Ovary (tissue), 9 donors: ENCODE measurements around the gene TRIM26. TPM values are rescaled to one million over a fixed set of nuclear protein-coding genes. Genes with fewer than 3 reads are reported as not detected.

Source experiments
- DNase-seq, 5 donors: peaks; one replicate each; pipeline ENCODE4 v3.0.0-alpha.2; 2019 to 2020
- H3K27ac ChIP-seq, 2 donors: fragments of 200-600 bp; one replicate each; pipeline versions ENCODE4 v1.5.1 to v1.8.0; 2019 to 2022
- H3K27me3 ChIP-seq: fragments of 200-600 bp; one replicate; pipeline ENCODE4 v1.8.0; 2022
- H3K36me3 ChIP-seq: fragments of 200-600 bp; sonication (generic); one replicate; pipeline ENCODE4 v1.5.1; 2019
- H3K4me1 ChIP-seq: one replicate; pipeline ENCODE4 v1.8.1; 2013; ENCODE audit warnings: mild to moderate bottlenecking, moderate library complexity; ENCODE audit not compliant: insufficient read depth
- H3K4me3 ChIP-seq: fragments of 200-600 bp; sonication (generic); one replicate; pipeline ENCODE4 v1.5.1; 2017
- H3K9me3 ChIP-seq, 2 donors: fragments of 200-600 bp in 1 of 2; sonication (generic) in 1 of 2; one replicate each; pipeline versions ENCODE4 v1.5.1 to v1.8.1; 2013 to 2019; ENCODE audit warnings: mild to moderate bottlenecking in 1 of 2, moderate library complexity in 1 of 2
- EP300 ChIP-seq: sonication (generic); formaldehyde crosslinking; IDR thresholded peaks from one replicate; pipeline ENCODE4 v1.6.1; 2017; ENCODE audit warnings: antibody characterized with exemption
- POLR2A ChIP-seq: fragments of 450-650 bp; IDR thresholded peaks from one replicate; pipeline ENCODE4 v1.6.1; 2017; ENCODE audit warnings: antibody characterized with exemption, mild to moderate bottlenecking, moderate library complexity
- WGBS, 3 donors: extraction: QIAGEN DNeasy Blood & Tissue Kit in 1 of 3; methylation state at CpG; one replicate each; pipeline versions ENCODE4 v1.1.5 to v1.1.7; 2013 to 2017; 5-methylcytosine and 5-hydroxymethylcytosine counted together
- intact Hi-C, 4 donors: fragments of 100-400 bp; cut with DNase I; formaldehyde crosslinking; loops; one replicate each; pipeline versions ENCODE4 v1.11.0 to v1.15.1; 2022 to 2023
- polyA plus RNA-seq, 2 donors: library from polyadenylated mRNA; stranded (reverse); fragments of 200-250 nt in 1 of 2; fragments of 350-450 nt in 1 of 2; fragmentation: Illumina TruSeq in 1 of 2; extraction: RNeasy Lipid Tissue Mini Kit (QIAGEN cat#74804) in 1 of 2; gene quantifications; one replicate each; pipeline ENCODE4 v1.2.3, GENCODE V29; 2013 to 2014
- total RNA-seq, 7 donors: library from RNA; depleted of rRNA in 2 of 7; stranded (reverse); fragments of >200 nt in 2 of 7; fragmentation: NEBNext Ultra II Directional in 3 of 7; extraction: Animal tissue kit (Norgen Biotek cat#: 25700) in 3 of 7; gene quantifications; one replicate each; pipeline versions ENCODE4 v1.1.0 to v1.2.4, GENCODE V29; 2016 to 2023
- TF ChIP-seq, protein P1 (sequence below), 3 donors: fragments of 450-650 bp in 2 of 3; fragments of 200-600 bp in 1 of 3; IDR thresholded peaks; one replicate each; pipeline versions ENCODE4 v1.5.1 to v1.8.0; 2016 to 2022; ENCODE audit warnings: antibody characterized with exemption in 3 of 3, mild to moderate bottlenecking in 1 of 3
- donor health status: DM: no; HTN: no; CAD: no; lungs with moderate emphysema.
- donor health status: DM: no; HTN: no; CAD: no.
- donor health status: Bipolar disorder and iron deficiency.
- donor health status: DM: yes; HTN: yes; CAD: no.
- donor health status: DM: no; HTN: no; CAD: no.
- donor health status: DM: yes; HTN: yes; CAD: no.

Gene TRIM26
- total and polyA plus RNA-seq, 9 donors: 15.3 to 35.8 (median 29.0) TPM

DNA sequence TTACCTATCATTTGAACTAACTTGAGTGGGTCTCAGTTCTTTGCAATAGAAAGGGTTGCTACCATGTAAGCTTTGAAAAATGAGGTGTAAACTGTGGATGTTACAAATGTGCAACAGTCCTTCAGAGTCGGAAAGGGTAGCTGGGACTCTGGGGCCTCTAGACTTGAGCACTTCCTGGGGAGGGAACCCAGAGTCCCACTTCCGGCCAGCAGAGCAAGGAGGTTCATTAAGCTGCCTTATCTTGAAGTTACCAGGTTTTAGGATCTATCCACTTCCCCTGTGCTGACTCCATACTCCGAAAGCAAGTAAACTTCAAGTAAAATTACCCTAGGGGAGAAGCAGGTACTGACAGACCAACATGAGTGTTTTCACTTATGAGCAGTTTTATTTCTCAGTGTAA, 61.6 kb downstream of the TRIM26 start:
- no peaks in the 10 kb centered on the region for H3K9me3 ChIP-seq
- H3K27ac ChIP-seq: no peak overlapping the region
- intact Hi-C loops: no loop called here
- TF ChIP-seq POLR2A (no peak), EP300 (no peak)
- TF ChIP-seq, protein P1, sequence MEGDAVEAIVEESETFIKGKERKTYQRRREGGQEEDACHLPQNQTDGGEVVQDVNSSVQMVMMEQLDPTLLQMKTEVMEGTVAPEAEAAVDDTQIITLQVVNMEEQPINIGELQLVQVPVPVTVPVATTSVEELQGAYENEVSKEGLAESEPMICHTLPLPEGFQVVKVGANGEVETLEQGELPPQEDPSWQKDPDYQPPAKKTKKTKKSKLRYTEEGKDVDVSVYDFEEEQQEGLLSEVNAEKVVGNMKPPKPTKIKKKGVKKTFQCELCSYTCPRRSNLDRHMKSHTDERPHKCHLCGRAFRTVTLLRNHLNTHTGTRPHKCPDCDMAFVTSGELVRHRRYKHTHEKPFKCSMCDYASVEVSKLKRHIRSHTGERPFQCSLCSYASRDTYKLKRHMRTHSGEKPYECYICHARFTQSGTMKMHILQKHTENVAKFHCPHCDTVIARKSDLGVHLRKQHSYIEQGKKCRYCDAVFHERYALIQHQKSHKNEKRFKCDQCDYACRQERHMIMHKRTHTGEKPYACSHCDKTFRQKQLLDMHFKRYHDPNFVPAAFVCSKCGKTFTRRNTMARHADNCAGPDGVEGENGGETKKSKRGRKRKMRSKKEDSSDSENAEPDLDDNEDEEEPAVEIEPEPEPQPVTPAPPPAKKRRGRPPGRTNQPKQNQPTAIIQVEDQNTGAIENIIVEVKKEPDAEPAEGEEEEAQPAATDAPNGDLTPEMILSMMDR (IDR thresholded peaks at IDR 0.05): no peak
- no peaks in the 10 kb centered on the region for H3K4me1 ChIP-seq
- no peaks in the 10 kb centered on the region for H3K36me3 ChIP-seq
- DNase-seq: no peak
- H3K27me3 ChIP-seq: no peaks in the 10 kb centered on the region
- no peak overlapping the region for H3K4me3 ChIP-seq
- WGBS, 3 donors: 55 to 62% (median 58%) methylated on average over 3 of the region's 3 CpGs

DNA sequence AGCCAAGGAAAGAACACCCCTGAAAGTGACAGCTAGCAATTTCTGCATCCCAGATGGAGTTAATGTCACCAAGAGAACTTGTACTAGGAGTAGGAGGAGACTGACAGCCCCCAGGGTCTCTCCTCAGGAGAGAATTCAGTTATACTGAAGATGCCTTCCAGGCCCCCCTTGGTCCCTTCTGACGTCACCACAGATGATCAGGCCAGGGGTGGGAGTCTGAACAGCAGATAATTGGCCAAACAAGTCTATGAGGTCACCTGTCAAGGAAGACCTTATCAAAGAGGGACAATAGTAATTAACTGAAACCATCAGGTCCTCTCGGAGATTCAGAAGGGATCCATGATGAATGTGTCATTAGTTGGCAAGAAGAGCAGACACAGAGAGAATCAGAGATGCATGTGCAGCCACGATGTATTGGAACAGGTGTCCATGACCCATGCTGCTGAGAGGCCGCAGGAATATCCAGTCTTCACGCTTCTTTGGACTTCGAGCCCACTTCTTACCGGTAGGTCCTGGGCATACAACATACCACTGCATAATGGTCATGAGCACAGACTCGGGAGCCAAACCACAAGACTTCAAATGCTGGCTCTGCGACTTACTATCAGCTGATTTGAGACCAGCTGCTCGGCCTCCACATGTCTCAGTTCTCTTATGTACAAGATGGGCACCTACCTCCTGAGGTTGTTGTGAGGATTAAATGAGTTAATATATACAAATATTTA, 62.4 kb downstream of the TRIM26 start:
- H3K36me3 ChIP-seq: no peaks in the 10 kb centered on the region
- H3K4me3 ChIP-seq: no peak overlapping the region
- no peak for DNase-seq
- WGBS, 3 donors: 68 to 74% (median 70%) methylated on average over 10 of the region's 10 CpGs
- no peaks in the 10 kb centered on the region for H3K9me3 ChIP-seq
- no peaks in the 10 kb centered on the region for H3K4me1 ChIP-seq
- no peak overlapping the region for H3K27ac ChIP-seq
- intact Hi-C loops: no loop called here
- no peak for TF ChIP-seq POLR2A
- TF ChIP-seq, protein P1 (IDR thresholded peaks at IDR 0.05): no peak
- H3K27me3 ChIP-seq: no peaks in the 10 kb centered on the region

DNA sequence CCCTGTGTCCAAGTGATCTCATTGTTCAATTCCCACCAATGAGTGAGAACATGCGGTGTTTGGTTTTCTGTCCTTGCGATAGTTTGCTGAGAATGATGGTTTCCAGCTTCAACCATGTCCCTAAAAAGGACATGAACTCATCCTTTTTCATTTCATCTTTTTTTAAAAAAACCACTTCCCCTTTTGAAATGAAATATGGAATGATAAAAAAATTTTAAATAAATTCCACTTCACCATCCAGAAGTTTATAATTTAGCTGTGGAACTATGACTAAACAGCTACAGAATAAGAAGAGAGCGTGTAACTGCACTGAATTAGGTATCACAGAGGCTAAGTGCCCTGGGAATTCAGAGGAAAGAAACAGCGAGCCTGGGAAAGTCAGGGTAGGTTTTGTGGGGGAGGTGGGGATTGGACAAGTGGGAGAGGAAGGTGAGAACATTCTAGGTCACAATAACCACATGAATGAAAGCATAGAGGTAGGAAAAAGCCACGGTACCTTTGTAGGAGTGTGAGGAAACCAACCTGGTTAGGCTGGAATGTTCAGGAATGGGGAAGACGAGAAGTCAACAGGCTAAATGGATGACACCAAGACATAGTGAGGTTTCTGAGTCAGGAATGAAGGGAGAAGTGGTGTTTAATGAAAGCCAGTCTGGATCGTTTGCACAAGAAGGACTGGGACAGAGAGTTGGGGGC, 63.2 kb downstream of the TRIM26 start:
- intact Hi-C loops: no loop called here
- no peak for DNase-seq
- TF ChIP-seq EP300 (no peak), POLR2A (no peak)
- TF ChIP-seq, protein P1 (IDR thresholded peaks at IDR 0.05): no peak
- WGBS, 3 donors: 54 to 61% (median 59%) methylated on average over 7 of the region's 7 CpGs
- Histone ChIP-seq H3K9me3 (no peaks in the 10 kb centered on the region), H3K27me3 (no peaks in the 10 kb centered on the region), H3K4me1 (no peaks in the 10 kb centered on the region), H3K36me3 (no peaks in the 10 kb centered on the region), H3K27ac (no peak overlapping the region), H3K4me3 (no peak overlapping the region)

DNA sequence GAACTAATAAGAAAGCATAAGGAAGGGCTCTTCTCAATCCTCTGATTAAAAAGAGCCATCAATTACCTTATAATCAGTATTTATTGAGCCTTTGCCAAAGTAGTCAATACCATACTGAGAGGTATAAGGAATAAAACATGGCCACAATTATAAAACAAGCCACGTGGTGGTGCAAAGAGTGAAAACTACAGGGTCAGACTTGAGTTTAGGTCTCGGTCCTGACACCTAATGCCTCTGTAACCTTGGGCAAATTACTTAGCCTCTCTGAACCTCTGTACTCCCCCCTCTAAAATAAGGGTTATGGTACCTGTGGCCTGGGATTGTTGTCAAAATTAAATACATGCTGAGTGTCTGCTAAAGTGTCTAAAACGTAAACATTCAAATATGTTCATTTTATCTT, 64.0 kb downstream of the TRIM26 start:
- 45 to 58% (median 49%) methylated on average over 3 of the region's 3 CpGs for WGBS, 3 donors
- no peak overlapping the region for H3K27ac ChIP-seq
- TF ChIP-seq, protein P1 (IDR thresholded peaks at IDR 0.05): no peak
- TF ChIP-seq EP300 (no peak), POLR2A (no peak)
- no peak overlapping the region for H3K4me3 ChIP-seq
- H3K27me3 ChIP-seq: no peaks in the 10 kb centered on the region
- no peaks in the 10 kb centered on the region for H3K36me3 ChIP-seq
- no peaks in the 10 kb centered on the region for H3K4me1 ChIP-seq
- no peak for DNase-seq
- intact Hi-C loops: no loop called here
- H3K9me3 ChIP-seq: no peaks in the 10 kb centered on the region
